HG03442 (cell line): ENCODE results near the gene ATP10A.
A peak's percentile ranks its signal among the peaks of the same experiment; 100 is the strongest.
"Not testable (repeated sequence)": the region's sequence is repeated elsewhere in the genome, so short reads cannot be mapped to it uniquely, and the experiment has no call there.

Source experiments
- ATAC-seq: cut with Tn5 transposase; IDR thresholded peaks from one replicate; pipeline ENCODE4 v1.9.1; 2021; ENCODE audit warnings: mild to moderate bottlenecking, moderate library complexity; ENCODE audit not compliant: unreplicated experiment

ATP10A gene

DNA sequence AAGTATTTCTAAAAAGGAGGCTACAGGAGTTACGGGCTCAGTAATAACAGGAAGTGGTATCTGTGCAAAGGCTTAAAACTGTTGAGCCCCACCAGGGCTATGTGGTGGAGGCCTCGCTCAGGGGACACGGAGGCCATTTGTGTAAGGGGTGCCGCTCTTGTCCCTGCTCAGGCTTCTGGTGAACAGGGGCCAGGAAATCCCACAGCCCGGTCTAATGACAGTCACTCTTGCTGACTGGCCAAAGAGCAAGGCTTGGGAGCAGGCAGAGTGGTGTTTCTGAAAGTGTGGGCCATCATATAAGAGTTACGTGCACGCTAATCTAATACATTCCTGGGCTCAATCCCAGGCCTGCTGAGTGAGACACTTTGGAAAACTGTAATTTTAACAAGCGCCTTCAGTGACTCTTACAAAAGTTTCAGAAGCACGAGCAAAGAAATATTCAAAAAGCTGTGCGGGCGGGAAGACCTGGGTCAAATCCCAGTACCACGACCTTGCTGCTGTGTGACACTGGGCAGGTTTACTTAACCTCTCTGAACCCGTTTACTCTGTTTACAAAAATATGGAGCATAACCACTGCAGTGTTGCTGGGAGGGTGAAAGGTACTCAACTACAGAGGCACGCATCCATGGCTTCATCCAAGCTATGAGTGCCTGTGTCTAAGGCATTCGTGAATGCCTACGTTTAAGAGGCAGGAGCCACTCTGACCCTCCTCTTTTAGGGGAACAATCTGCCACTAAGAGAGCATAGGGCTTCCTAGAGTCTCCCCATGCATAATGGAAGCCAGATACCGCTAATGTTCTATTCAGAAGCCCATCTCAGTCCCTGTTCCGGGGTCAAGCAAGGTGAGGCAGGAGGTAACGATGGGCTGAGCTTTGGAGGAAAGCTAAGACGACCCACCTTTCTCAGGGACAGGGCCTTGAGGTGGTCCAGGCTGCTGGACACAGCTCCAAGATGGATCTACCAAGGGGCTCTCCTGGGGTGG, 2.0 kb downstream of the ATP10A start:
- ATAC-seq: no peak

DNA sequence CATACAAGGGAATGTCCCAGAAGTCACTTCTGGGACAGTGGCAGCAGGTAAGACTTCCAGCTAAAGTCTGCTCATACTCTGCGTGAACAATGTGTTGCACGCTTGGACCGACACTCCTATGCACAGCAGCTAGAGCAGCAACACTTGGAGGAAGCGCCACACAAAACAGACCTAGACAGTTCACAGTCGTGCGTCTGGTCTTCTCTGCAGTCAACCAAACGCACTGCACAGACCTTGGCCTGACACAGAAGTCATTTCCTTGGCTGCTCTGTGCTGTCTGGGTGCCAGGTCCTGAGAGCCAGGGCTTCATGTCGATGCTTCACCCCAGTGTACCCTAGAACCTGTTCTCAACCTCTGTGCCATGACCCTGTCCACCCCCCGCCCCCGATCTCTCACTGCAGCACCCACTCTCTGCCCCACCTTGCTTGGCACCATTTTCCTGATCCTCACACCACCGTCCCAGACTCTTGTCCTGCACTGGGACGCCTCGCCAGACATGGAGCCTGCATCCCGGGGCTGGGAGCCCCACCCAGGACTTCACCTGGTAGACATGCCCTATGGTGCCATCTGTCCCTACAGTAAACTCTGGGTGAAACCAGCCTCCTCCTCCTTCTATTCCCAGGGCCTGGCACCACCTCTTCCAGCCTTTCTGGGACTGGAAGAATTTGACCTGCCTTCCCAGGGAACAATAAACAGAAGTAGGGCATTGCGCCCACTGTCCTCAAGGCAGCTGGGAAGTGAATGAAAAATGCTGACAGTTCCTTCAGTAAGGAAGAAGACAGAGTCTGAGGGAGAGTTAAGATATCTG, 3.1 kb downstream of the ATP10A start:
- no peak for ATAC-seq

DNA sequence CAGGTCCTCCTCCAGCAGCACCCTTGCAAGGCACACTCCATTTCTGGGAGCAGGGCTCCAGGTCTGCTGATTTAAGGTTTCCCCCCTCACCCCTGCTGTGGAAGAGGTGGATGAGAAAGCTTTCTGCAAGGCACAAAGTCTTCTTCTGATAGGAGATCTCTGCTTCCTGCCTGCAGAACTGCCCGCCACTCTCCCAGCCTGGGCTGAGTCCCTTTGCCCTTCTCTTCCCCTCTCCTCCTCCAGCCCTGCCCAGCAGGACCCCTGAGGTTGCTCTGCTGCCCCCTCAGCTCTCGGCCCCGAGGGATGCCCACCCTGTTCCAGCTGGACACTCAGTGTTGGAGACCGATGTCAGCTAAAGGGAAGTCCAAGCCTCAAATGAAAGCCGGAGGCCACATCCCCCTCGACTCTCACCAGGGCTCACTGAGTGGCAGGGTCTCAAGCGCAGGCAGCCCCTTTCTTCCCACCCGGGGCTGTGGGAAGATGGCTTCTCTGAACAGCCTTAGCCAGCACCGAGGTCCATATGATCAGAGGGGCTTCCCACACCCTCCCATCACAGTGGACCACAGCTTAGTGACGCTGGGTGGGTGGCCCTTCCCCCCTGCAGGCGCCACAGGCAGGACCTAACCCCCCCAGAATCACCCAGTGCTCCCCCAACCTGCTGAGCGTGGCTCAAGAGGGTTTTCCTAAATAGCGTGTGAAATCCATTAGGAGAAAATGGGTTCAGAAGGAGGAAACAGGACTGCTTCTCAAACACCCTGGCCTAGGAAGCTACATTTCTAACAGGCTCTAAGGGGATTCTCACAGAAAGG, 4.0 kb downstream of the ATP10A start:
- no peak for ATAC-seq

DNA sequence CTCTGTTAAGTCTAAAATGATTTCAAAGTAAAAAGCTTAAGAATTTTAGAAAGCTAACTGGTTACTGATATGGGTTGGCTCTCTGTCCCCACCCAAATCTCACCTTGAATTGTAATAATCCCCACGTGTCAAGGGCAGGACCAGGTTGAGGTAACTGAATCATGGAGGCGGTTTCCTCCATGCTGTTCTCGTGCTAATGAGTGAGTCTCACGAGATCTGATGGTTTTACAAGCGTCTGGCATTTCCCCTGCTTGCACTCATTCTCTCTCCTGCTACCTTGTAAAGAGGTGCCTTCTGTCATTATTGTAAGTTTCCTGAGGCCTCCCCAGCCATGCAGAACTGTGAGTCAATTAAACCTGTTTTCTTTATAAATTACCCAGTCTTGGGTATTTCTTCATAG, 7.1 kb downstream of the ATP10A start:
- not testable (repeated sequence) for ATAC-seq

DNA sequence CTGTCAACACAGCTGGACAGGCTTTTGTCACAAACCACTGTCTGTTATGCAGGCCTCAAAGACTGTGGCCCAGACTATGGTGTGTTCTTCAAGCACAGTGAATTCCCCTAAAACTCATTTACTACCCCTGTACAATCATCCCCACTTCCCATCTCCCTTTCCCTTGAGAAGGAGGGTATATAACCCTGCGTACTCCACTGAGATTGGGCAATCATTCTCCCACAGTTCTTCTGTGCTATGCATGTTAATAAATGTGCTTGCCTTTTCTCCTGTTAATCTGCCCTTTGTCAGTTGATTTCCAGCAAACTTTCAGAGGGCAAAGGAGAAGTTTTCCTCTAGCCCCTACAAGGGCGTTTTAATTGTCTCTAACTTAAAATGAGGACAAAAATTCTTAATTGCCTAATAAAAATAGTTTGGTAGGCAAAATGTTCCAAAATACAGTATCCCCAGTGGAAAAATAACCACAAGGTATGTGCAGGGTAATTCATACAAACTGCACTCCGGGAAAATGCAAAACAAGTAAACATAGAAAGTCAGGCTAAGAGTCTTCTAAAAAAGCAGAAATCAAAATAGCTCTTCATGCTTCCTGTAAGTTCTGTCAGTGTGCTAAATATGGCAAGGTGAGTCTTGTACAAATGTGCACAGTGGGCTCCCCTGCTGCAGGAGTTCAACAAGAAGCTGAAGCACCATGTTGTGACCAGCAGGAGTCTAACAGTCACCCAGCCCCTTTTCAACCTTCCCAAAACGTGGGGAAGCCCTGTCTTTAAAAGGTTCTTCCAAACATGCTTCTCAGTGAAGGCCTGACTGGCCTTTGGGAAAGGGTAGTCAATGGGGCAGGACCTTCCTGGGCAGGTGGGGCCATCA, 10.2 kb downstream of the ATP10A start:
- ATAC-seq: no peak

DNA sequence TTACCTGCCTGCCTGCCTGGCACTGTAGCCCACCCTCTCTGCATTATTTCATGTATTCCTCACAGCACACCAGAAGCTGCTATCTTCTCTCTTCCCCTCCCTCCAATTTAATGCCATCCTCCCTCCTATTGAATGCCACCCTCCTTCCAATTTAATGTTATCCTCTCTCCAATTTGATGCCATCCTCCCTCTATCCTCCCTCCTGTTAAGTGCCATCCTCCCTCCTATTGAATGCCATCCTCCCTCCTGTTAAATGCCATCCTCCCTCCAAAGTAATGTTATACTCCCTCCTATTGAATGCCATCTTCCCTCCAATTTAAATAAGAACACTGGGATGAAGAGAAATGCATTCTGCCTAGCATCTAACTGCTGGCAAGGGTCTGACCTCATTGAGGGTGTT, 11.1 kb downstream of the ATP10A start:
- no peak for ATAC-seq

DNA sequence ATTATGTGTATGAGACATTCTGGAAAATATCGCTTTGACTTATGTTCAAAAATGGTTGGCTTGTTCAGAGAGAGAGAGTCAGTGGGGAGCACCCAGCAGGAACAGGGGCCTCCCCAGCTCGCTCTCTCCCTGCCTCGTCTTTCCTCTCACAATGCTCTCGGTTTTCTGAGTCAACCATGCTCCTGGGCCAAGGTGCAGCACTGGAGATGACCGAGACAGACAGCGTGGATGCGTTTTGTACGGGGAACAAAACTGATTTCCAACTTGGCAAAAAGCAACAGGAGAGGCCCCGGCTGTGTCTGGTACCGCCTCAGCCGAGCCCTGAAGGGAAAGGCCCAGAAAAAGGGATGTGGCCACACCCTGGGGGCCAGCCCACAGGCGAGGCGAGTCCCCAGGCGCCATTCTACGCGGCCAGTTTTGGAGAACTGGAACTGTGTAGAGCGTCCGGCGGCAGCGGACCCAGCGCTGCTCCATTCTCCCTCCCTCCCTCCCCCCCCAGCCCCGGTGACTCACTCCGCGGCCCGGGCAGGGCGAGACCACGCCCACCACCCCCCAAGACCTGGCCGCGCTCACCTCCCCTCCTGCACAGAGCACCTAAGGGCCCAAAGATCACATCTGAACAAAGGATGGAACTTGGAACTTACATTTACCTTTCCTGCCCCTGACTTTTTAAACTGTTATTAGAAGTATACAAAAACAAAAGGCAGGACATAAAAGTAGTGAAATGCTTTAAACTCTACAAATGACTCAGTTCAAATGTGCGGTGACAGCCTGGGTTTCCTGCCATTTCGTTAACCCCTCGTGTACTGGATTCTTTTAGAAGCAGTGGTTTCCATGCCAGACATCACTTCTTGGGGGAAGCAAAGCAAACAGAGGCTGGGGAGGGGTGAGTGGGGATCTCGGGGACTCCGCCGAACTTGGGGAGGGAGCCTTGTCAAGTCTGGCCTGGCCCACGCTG, 12.7 kb downstream of the ATP10A start:
- peak; percentile 84 for ATAC-seq

DNA sequence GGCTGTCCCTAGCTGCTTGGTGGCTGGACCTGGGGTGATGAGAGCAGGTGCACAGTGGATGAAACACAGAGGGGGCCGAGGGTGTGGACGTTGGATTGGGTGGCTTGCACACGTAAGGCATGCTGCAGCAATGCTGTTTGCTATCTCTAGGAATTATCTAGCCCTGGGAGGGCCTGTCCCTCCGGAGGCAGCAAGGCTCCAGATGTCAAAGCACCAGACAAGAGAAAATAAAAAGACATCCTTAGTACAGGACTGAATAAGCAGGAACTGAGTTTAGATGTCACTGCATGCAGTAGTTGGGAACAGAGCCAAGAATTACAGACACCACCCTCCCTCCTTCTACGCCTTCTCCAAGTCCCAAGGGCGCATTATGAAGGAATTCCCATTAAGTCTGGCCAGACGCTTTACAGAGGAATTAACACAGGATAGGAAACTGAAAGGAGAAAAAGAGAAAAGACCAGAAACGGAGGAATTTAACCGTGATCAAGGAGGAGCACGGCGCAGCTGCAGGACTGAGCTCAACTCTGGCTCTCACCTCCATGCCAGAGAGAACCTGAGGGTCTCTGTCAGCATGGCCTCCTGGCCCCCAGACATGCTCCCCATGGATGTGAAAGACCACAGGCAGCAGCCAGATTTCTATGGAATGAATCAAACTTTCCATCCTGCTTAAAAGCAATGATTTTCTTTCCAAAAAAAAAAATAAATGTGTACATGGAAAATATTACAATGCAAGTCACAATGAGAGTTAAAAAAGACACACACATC, 13.8 kb downstream of the ATP10A start:
- no peak for ATAC-seq

DNA sequence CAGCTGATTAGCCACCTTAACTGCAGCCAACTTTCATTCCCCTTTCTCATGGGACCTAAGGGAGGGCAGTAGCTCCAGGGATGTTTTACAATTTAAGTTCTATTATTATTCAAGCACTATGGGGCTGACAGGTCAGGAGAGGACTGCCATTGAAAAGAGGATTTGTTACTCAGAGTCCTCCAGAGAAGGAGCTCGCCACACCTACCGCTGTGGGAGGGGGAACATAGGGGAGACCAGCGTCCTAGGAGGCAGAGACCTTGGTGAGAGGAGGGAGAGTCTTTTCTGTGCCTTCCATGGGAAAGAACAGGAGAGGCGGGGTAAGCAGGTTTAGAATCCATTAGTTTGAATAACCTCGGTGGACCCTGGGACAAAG, 14.4 kb downstream of the ATP10A start:
- no peak for ATAC-seq

DNA sequence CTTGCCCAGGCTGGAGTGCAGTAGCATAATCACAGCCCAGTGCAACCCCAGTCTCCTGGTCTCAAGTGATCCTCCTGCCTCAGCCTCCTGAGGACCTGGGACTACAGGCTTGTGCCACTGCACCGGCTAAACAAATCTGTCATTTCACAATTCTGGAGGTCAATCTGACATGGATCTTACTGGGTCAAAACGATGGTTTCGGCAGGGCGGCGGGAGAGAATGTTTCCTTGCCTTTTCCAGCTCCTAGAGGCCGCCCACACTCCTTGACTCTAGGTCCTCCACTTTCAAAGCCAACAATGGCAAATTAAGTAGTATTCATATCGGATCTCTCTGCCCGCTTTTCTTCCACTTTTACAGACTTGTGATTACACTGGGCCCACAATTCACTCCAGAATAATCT, 14.8 kb downstream of the ATP10A start:
- ATAC-seq: no peak

DNA sequence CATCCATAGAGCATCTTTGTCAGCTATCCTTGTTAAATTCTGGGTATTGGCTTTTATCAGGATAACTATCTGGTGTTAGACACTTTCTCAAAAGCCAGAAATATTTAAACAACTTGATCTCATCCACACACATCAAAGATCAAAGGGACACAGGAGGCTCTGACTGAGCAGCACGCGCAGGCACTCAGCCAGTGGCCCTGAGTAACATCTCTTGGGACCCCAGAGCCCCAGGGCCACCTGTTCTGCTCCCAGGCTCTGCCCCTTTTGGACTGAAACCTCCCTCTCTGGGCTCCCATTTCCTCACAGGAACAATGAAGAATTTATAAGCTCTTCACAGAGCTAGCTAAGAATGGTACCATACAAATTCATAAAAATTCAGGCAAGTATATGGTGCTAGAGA, 16.1 kb downstream of the ATP10A start:
- ATAC-seq: no peak

DNA sequence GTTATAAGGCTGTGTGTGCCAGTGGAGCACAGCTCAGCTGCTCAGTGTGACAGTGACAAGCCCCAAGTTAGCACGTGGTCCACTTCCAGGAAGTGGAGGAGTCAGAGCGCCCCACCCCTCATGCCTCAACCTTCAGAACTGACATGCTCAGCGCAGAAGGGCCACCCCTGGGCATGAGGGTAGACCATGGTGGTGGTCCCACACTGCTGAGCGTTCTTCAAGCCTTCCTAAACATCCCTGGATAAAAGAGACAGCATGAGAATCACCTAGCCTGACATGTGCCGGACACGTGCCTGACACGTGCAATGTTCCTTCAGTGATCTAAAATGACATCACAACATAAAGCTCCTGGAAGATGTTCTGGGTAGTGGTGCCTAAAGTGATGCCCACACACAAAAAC, 16.8 kb downstream of the ATP10A start:
- no peak for ATAC-seq

DNA sequence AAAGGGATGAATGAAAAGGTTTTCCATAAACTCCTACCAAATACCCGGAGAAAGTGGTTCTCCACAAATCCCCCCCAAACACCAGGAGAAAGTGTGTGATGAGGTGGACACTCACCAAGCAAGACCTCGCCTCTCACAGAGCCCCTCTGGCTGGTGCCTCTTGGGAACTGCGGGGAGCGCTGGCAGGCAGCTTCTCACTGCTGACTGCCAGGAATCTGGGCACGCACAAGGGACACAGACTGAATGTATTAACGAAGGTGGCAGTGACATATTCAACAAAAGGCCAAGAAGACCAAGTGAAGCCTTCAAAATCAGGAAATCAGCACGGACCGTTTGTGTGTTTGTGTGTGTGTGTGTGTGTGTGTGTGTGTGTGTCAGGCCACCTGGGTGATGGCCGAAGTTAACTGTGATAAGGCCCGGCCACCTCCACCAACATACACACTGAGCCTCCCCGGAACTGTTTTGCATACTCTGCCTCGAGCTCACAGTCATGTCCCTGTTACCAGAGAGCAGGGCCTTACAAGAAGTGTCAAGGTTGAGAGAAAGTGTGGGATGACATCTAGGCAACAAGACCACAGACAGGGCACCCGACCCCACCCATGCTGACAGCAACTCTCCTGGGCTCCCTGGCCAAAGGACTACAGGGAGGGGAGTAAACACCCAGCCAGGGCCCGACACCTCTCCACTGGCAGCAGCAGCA, 18.0 kb downstream of the ATP10A start:
- no peak for ATAC-seq

DNA sequence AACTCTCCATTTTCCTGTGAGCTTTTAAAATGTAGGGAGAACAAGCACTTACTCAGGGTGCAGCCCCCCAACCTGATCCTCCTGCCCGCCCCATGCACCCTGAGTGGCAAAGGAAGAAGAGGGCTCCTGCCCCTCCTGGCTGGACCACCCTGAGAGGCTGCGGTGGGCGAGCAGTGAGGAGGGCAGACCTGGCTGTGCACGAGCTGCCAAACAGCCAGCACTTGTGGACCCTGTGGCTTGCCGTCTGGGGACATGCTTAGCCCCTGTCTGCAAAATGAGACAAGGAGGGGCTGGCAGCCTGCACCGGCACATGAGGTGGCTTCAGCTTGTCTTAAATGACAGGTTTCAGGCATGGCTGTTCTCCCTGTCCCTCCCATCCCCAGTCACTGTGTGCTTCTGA, 18.6 kb downstream of the ATP10A start:
- ATAC-seq: no peak

DNA sequence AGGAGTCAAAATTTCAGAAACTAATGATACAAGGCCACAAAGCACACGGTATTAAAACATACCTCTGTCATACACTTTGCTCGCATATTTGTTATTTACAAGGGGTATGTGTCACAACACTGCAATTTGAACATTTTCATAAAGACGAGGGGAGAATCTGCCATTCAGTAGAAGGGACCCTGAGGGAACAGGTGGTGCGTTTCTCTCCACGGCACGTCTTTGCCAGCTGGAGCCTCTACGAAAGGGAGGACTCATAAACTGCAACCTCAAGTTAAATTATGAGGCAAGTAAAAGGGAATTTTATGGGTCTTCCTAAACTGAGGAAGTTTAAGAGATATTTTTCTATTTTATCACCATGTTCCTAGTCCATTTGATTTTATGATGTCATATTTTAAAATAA, 19.1 kb downstream of the ATP10A start:
- no peak for ATAC-seq

DNA sequence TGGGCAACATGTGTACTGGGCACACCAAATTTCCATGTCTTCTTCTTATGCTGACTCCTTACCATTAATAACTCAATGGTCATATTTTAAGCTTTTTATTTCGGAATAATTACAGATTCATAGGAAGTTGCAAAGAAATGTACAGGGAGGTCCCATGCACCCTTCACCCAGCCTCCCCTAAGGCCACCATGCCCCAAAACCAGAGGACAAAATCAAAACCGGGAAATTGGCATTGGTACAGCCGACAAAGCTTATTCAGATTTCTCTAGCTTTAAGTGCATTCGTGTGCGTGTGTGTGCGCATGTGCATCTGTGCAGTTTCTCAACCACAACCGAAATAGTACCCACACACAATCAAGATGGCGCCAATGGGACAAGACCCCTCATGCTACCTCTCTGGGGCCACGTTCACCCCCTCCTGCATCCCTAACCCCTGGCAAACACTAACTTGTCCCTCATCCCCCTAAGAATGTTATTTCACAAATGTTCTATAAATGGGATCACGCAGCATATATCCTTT, 23.4 kb downstream of the ATP10A start:
- no peak for ATAC-seq

DNA sequence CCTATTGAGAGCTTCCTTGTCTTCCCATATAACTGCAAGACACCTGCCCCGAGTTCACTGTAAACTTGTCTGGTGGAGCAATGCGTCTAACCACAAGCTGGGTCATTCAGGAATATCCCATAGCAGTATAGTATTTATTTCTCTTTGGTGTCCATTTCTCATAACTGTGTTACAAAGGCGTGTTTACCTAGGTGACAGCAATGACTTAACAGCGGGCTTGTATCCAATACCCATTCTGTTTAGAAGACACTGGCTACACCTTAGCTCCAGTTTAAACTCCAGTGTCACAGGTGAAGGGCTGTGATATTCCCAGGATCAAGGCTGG, 24.3 kb downstream of the ATP10A start:
- no peak for ATAC-seq
